Vagina (tissue), 2 donors: ENCODE results near the gene ITGB4. TPM values are rescaled to one million over a fixed set of nuclear protein-coding genes. Genes with fewer than 3 reads are reported as not detected.

Source experiments
- DNase-seq, 2 donors: peaks; one replicate each; pipeline ENCODE4 v3.0.0-alpha.2; 2017; ENCODE audit errors: extremely low spot score in 2 of 2
- H3K27ac ChIP-seq: fragments of 200-600 bp; sonication (generic); one replicate; pipeline ENCODE4 v1.5.1; 2019
- H3K27me3 ChIP-seq: fragments of 200-600 bp; sonication (generic); one replicate; pipeline ENCODE4 v1.5.1; 2019
- H3K36me3 ChIP-seq, 2 donors: fragments of 200-600 bp; sonication (generic); one replicate each; pipeline ENCODE4 v1.5.1; 2017 to 2019
- H3K4me1 ChIP-seq: fragments of 200-600 bp; sonication (generic); one replicate; pipeline ENCODE4 v1.5.1; 2019
- H3K4me3 ChIP-seq, 2 donors: fragments of 200-600 bp; sonication (generic); 1 replicate in 1 of 2; 2 replicates in 1 of 2; pipeline ENCODE4 v1.5.1; 2016 to 2019
- H3K9me3 ChIP-seq: fragments of 200-600 bp; sonication (generic); one replicate; pipeline ENCODE4 v1.5.1; 2019
- CTCF ChIP-seq, 3 experiments: fragments of 450-650 bp in 2 of 3; fragments of 200-600 bp in 1 of 3; sonication (generic) in 1 of 3; IDR thresholded peaks; one replicate each; pipeline ENCODE4 v1.5.1; 2017 to 2019; ENCODE audit warnings: antibody characterized with exemption in 3 of 3, mild to moderate bottlenecking in 2 of 3, moderate library complexity in 2 of 3
- POLR2A ChIP-seq, 2 donors: fragments of 450-650 bp; IDR thresholded peaks; one replicate each; pipeline ENCODE4 v1.6.1; 2017; ENCODE audit warnings: antibody characterized with exemption in 2 of 2, mild to moderate bottlenecking in 2 of 2, moderate library complexity in 2 of 2
- POLR2AphosphoS5 ChIP-seq, 2 donors: sonication (generic); formaldehyde crosslinking; IDR thresholded peaks; one replicate each; pipeline ENCODE4 v1.9.0; 2017; ENCODE audit warnings: antibody characterized with exemption in 2 of 2, mild to moderate bottlenecking in 2 of 2, low read depth in 1 of 2; ENCODE audit not compliant: insufficient read depth in 1 of 2
- intact Hi-C: fragments of 100-400 bp; cut with DNase I; formaldehyde crosslinking; loops from one replicate; pipeline ENCODE4 v1.15.1; 2023
- total RNA-seq: library from RNA; depleted of rRNA; stranded (reverse); fragments of >200 nt; gene quantifications from one replicate; pipeline ENCODE4 v1.2.3, GENCODE V29; 2016

Gene ITGB4
- total RNA-seq, 1 donor from 2014 or later: 169 TPM

- Histone ChIP-seq H3K27ac (peak overlapping the region; percentile 75), H3K9me3 (no peaks in the 10 kb centered on the region), H3K27me3 (no peaks in the 10 kb centered on the region), H3K4me3 (peak overlapping the region; percentile 50 to 63), H3K4me1 (peaks cover 21% of the 10 kb centered on the region), H3K36me3 (no peaks in the 10 kb centered on the region)
- TF ChIP-seq CTCF (IDR thresholded peaks at IDR 0.05): no peak
- TF ChIP-seq POLR2AphosphoS5 (IDR thresholded peaks at IDR 0.05; ENCODE audit: insufficient read depth in 1 of 2, low read depth in 1 of 2): peak; percentile 13 to 70
- intact Hi-C loops: no loop called here
- no peak for DNase-seq
These were observed 2.1 kb downstream of the ITGB4 start for GRCh38 chr17:75723171-75723930.

- TF ChIP-seq POLR2A (IDR thresholded peaks at IDR 0.05) (no peak), POLR2AphosphoS5 (IDR thresholded peaks at IDR 0.05; ENCODE audit: insufficient read depth in 1 of 2, low read depth in 1 of 2) (no peak), CTCF (IDR thresholded peaks at IDR 0.05) (no peak)
- no peaks in the 10 kb centered on the region for H3K36me3 ChIP-seq
- no peak for DNase-seq
- no peaks in the 10 kb centered on the region for H3K9me3 ChIP-seq
- H3K27ac ChIP-seq: no peak overlapping the region
- intact Hi-C loops: no loop called here
- H3K27me3 ChIP-seq: no peaks in the 10 kb centered on the region
- H3K4me3 ChIP-seq: peak overlapping the region in 1 of 2 donors; percentile 50
- H3K4me1 ChIP-seq: peaks cover 21% of the 10 kb centered on the region
These were observed 3.1 kb downstream of the ITGB4 start for GRCh38 chr17:75724016-75725003.

GRCh38 chr17:75725504-75725903 lies 4.2 kb downstream of the ITGB4 start:
- Histone ChIP-seq H3K27me3 (no peaks in the 10 kb centered on the region), H3K27ac (no peak overlapping the region), H3K4me3 (no peak overlapping the region), H3K36me3 (no peaks in the 10 kb centered on the region), H3K9me3 (no peaks in the 10 kb centered on the region), H3K4me1 (peaks cover 21% of the 10 kb centered on the region)
- no peak for TF ChIP-seq CTCF (IDR thresholded peaks at IDR 0.05)
- no peak for TF ChIP-seq POLR2A (IDR thresholded peaks at IDR 0.05)
- no peak for TF ChIP-seq POLR2AphosphoS5 (IDR thresholded peaks at IDR 0.05; ENCODE audit: insufficient read depth in 1 of 2, low read depth in 1 of 2)
- intact Hi-C loops: no loop called here
- no peak for DNase-seq

- intact Hi-C loops: no loop called here
- Histone ChIP-seq H3K36me3 (peaks cover 0 to 12% of the 10 kb centered on the region in 2 donors), H3K27me3 (no peaks in the 10 kb centered on the region), H3K9me3 (no peaks in the 10 kb centered on the region), H3K4me3 (no peak overlapping the region), H3K4me1 (peaks cover 13% of the 10 kb centered on the region), H3K27ac (no peak overlapping the region)
- no peak for DNase-seq
- TF ChIP-seq POLR2A (IDR thresholded peaks at IDR 0.05) (no peak), CTCF (IDR thresholded peaks at IDR 0.05) (no peak), POLR2AphosphoS5 (IDR thresholded peaks at IDR 0.05; ENCODE audit: insufficient read depth in 1 of 2, low read depth in 1 of 2) (no peak)
These were observed 6.1 kb downstream of the ITGB4 start for GRCh38 chr17:75727391-75727790.
